ENCODE data around the gene OR56B1. TPM values are rescaled to one million over a fixed set of nuclear protein-coding genes. Genes with fewer than 3 reads are reported as not detected.
A peak's percentile ranks its signal among the peaks of the same experiment; 100 is the strongest.
"Not testable (repeated sequence)": the region's sequence is repeated elsewhere in the genome, so short reads cannot be mapped to it uniquely, and the experiment has no call there.

Gene OR56B1
- polyA plus RNA-seq (2011; rRNA removed) (not detected in 2 replicates), polyA minus RNA-seq (2011; rRNA and poly(A)+ RNA removed) (not detected in 2 replicates)

DNA sequence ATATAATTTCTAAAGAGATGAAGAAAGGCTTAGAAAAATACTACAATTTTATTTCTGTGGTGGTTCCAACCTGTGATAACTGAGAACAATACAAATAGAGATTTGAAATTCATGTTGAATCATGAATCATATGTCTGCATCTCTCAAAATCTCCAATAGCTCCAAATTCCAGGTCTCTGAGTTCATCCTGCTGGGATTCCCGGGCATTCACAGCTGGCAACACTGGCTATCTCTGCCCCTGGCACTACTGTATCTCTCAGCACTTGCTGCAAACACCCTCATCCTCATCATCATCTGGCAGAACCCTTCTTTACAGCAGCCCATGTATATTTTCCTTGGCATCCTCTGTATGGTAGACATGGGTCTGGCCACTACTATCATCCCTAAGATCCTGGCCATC lies at the start of gene OR56B1:
Gene OR56B1 (plus strand): TSS at position 53 of the 400 bp plus-strand sequence. CDS start 69 bp downstream, at position 122.
- TF ChIP-seq, protein P1, sequence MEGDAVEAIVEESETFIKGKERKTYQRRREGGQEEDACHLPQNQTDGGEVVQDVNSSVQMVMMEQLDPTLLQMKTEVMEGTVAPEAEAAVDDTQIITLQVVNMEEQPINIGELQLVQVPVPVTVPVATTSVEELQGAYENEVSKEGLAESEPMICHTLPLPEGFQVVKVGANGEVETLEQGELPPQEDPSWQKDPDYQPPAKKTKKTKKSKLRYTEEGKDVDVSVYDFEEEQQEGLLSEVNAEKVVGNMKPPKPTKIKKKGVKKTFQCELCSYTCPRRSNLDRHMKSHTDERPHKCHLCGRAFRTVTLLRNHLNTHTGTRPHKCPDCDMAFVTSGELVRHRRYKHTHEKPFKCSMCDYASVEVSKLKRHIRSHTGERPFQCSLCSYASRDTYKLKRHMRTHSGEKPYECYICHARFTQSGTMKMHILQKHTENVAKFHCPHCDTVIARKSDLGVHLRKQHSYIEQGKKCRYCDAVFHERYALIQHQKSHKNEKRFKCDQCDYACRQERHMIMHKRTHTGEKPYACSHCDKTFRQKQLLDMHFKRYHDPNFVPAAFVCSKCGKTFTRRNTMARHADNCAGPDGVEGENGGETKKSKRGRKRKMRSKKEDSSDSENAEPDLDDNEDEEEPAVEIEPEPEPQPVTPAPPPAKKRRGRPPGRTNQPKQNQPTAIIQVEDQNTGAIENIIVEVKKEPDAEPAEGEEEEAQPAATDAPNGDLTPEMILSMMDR (IDR thresholded peaks at IDR 0.05; ENCODE audit: low read depth, low read length), result no peak
- ChIA-PET POLR2A (no interaction called here), CTCF (interaction anchor here (0.6 kb wide), 1 partner anchor 37 kb away, joined by 3 read pairs; no protein-coding TSS in a partner anchor)
- no peaks in the 10 kb centered on the region for H3K27me3 ChIP-seq (ENCODE audit: control insufficient read depth, insufficient read depth, low read length)
- DNase-seq (ENCODE audit: low read depth, low spot score), result no peak
- no peak within 1 kb of the TSS for H3K27ac ChIP-seq (ENCODE audit: low read depth, low read length)
- no peak within 1 kb of the TSS for H3K4me3 ChIP-seq (ENCODE audit: low read depth, low read length)
- no peaks in the 10 kb centered on the region for H3K9me3 ChIP-seq (ENCODE audit: control insufficient read depth, insufficient read depth, low read length)

DNA sequence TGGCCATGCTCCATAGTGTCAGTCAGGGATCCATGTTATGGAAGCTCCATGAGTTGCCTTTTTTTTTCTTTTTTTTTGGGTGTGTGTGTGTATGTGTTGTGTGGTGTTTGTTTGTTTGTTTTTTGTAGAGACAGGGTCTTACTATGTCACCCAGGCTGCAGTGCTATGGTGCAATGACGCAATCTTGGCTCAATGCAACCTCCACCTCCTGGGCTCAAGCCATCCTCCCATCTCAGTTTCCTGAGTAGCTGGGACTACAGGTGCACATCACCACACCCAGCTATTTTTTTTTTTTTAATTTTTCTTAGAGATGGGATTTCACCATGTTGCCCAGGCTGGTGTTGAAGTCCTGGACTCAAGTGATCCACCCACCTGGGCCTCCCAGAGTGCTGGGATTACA lies 47.8 kb upstream of the OR56B1 start:
- H3K27ac ChIP-seq (ENCODE audit: low read depth, low read length), result no peak overlapping the region
- ChIA-PET CTCF (interaction anchor here (0.7 to 3.4 kb wide), 2 partner anchors 89 to 212 kb away, joined by 3 to 11 read pairs; no protein-coding TSS in a partner anchor), POLR2A (no interaction called here)
- H3K4me3 ChIP-seq (ENCODE audit: low read depth, low read length), result no peak overlapping the region
- H3K27me3 ChIP-seq (ENCODE audit: control insufficient read depth, insufficient read depth, low read length), result no peaks in the 10 kb centered on the region
- no peak for DNase-seq (ENCODE audit: low read depth, low spot score)
- H3K9me3 ChIP-seq (ENCODE audit: control insufficient read depth, insufficient read depth, low read length), result no peaks in the 10 kb centered on the region
- TF ChIP-seq, protein P1 (IDR thresholded peaks at IDR 0.05; ENCODE audit: low read depth, low read length), result no peak

GRCh38 chr11:5689551-5689983 lies 46.7 kb upstream of the OR56B1 start, which contains the start of gene TRIM22:
Gene TRIM22 (plus strand): TSS chr11:5689790. CDS start chr11:5696233, 6,443 bp downstream.
- H3K4me3 ChIP-seq (ENCODE audit: low read depth, low read length), result peak within 1 kb of the TSS; percentile 54
- H3K9me3 ChIP-seq (ENCODE audit: control insufficient read depth, insufficient read depth, low read length), result no peaks in the 10 kb centered on the region
- TF ChIP-seq, protein P1 (IDR thresholded peaks at IDR 0.05; ENCODE audit: low read depth, low read length), result no peak
- no peaks in the 10 kb centered on the region for H3K27me3 ChIP-seq (ENCODE audit: control insufficient read depth, insufficient read depth, low read length)
- POLR2A ChIA-PET, result interaction anchor here (0.6 to 2.1 kb wide), 2 partner anchors 68 to 630 kb away, joined by 5 to 8 read pairs; no protein-coding TSS in a partner anchor
- CTCF ChIA-PET, result interaction anchor here (1.5 to 3.4 kb wide), 3 partner anchors 89 to 213 kb away, joined by 3 to 11 read pairs (median 7); no protein-coding TSS in a partner anchor
- H3K27ac ChIP-seq (ENCODE audit: low read depth, low read length), result peak within 1 kb of the TSS; percentile 87
- no peak for DNase-seq (ENCODE audit: low read depth, low spot score)

DNA sequence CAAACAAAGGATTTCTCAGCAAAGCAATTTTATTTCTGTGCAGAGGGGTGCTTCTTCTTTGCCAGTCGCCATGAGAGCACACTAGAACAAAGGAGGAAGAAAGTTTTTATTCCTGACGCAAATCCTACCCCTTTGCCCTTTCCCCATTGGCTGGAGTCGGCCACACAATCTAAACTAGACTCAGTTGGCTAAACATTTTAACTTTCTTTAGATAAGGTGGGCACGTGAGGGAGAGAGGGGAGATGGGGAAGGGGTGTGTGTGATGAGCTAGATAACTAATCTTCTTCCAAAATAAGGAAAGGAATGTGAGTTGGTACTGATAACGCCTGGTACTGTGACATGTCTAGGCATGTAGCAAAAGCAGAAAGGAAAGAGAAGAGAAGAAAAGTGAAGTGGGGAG lies 46.0 kb upstream of the OR56B1 start:
- POLR2A ChIA-PET, result interaction anchor here (0.5 to 2.1 kb wide), 3 partner anchors 69 to 532 kb away, joined by 3 to 8 read pairs (median 3); no protein-coding TSS in a partner anchor
- H3K4me3 ChIP-seq (ENCODE audit: low read depth, low read length), result peak overlapping the region; percentile 54
- H3K9me3 ChIP-seq (ENCODE audit: control insufficient read depth, insufficient read depth, low read length), result no peaks in the 10 kb centered on the region
- peak overlapping the region; percentile 87 for H3K27ac ChIP-seq (ENCODE audit: low read depth, low read length)
- no peak for DNase-seq (ENCODE audit: low read depth, low spot score)
- CTCF ChIA-PET, result interaction anchor here (1.2 to 3.4 kb wide), 4 partner anchors 90 to 625 kb away, joined by 3 to 11 read pairs (median 5); no protein-coding TSS in a partner anchor
- TF ChIP-seq, protein P1 (IDR thresholded peaks at IDR 0.05; ENCODE audit: low read depth, low read length), result no peak
- H3K27me3 ChIP-seq (ENCODE audit: control insufficient read depth, insufficient read depth, low read length), result no peaks in the 10 kb centered on the region

GRCh38 chr11:5690736-5691135 lies 45.5 kb upstream of the OR56B1 start:
- peak overlapping the region; percentile 22 for H3K27ac ChIP-seq (ENCODE audit: low read depth, low read length)
- H3K27me3 ChIP-seq (ENCODE audit: control insufficient read depth, insufficient read depth, low read length), result no peaks in the 10 kb centered on the region
- CTCF ChIA-PET, result interaction anchor here (1.2 to 3.4 kb wide), 2 partner anchors 215 to 625 kb away, joined by 3 to 11 read pairs; no protein-coding TSS in a partner anchor
- H3K9me3 ChIP-seq (ENCODE audit: control insufficient read depth, insufficient read depth, low read length), result no peaks in the 10 kb centered on the region
- H3K4me3 ChIP-seq (ENCODE audit: low read depth, low read length), result peak overlapping the region; percentile 54
- DNase-seq (ENCODE audit: low read depth, low spot score), result no peak
- TF ChIP-seq, protein P1 (IDR thresholded peaks at IDR 0.05; ENCODE audit: low read depth, low read length), result no peak
- POLR2A ChIA-PET, result interaction anchor here (2.1 kb wide), 1 partner anchor 69 kb away, joined by 8 read pairs; no protein-coding TSS in a partner anchor

DNA sequence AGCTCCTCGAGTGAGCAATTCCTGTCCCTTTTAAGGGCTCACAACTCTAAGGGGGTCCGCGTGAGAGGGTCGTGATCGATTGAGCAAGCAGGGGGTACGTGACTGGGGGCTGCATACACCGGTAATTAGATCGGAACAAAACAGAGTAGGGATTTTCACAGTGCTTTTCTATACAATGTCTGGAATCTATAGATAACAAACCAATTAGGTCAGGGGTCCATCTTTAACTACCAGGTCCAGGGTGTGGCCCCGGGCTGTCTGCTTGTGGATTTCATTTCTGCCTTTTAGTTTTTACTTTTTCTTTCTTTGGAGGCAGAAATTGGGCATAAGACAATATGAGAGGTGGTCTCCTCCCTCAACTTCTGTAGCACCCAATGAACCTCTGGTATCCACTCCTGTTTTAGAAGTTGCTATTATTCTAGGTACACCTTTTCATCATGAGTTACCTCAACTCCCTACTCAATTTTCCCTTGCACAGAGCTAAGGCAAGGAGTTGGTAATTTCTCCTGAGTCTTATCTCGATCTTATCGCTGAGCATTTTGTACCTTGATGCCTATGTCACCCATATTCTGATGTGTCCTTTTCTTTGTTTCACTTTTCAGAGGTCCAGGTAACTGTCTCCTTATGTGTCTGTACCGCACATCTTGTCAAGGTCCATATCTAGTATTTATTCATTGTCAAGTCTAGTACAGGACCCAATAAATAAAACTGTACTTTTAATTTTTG lies 44.8 kb upstream of the OR56B1 start:
- H3K27ac ChIP-seq (ENCODE audit: low read depth, low read length); POLR2A ChIA-PET; H3K27me3 ChIP-seq (ENCODE audit: control insufficient read depth, insufficient read depth, low read length); DNase-seq (ENCODE audit: low read depth, low spot score); H3K9me3 ChIP-seq (ENCODE audit: control insufficient read depth, insufficient read depth, low read length): not testable (repeated sequence)
- H3K4me3 ChIP-seq (ENCODE audit: low read depth, low read length), result peak overlapping the region; percentile 54
- CTCF ChIA-PET, result interaction anchor here (1.2 to 3.4 kb wide), 2 partner anchors 215 to 624 kb away, joined by 3 to 11 read pairs; no protein-coding TSS in a partner anchor

Data from AG04450 (cell line).